HG03457 (cell line): ENCODE data around the gene PER3.

Source experiments
- ATAC-seq: cut with Tn5 transposase; IDR thresholded peaks from one replicate; pipeline ENCODE4 v1.9.1; 2021; ENCODE audit warnings: moderate number of reproducible peaks; ENCODE audit not compliant: unreplicated experiment

PER3 gene

GRCh38 chr1:7831458-7831857 is 47.4 kb downstream of the PER3 start:
- ATAC-seq, result no peak

GRCh38 chr1:7833035-7833434 is 48.9 kb downstream of the PER3 start:
- no peak for ATAC-seq

- no peak for ATAC-seq
Observed at GRCh38 chr1:7838714-7839113, 54.6 kb downstream of the PER3 start.

GRCh38 chr1:7839526-7839925 is 55.4 kb downstream of the PER3 start:
- no peak for ATAC-seq

- no peak for ATAC-seq
Observed at GRCh38 chr1:7842517-7842916, 58.4 kb downstream of the PER3 start.

GRCh38 chr1:7845761-7846160 is 61.7 kb downstream of the PER3 start:
- no peak for ATAC-seq

- ATAC-seq, result no peak
Observed at GRCh38 chr1:7846656-7847055, 62.6 kb downstream of the PER3 start.

- no peak for ATAC-seq
Observed at GRCh38 chr1:7847599-7847998, 63.5 kb downstream of the PER3 start.

GRCh38 chr1:7850786-7851185 is 66.7 kb downstream of the PER3 start:
- no peak for ATAC-seq

GRCh38 chr1:7852804-7853683 is 69.0 kb downstream of the PER3 start, which contains the start of gene UTS2:
Gene UTS2, minus strand, starts transcription at chr1:7853065. Its CDS starts 62 bp downstream, at chr1:7853003.
- ATAC-seq, result no peak

GRCh38 chr1:7853684-7854026 is 69.6 kb downstream of the PER3 start:
- ATAC-seq, result no peak

GRCh38 chr1:7856345-7856744 is 72.3 kb downstream of the PER3 start:
- ATAC-seq, result no peak

GRCh38 chr1:7857000-7857399 is 72.9 kb downstream of the PER3 start:
- ATAC-seq, result no peak

- ATAC-seq, result no peak
Observed at GRCh38 chr1:7857985-7858384, 73.9 kb downstream of the PER3 start.

GRCh38 chr1:7859406-7859805 is 75.3 kb downstream of the PER3 start:
- no peak for ATAC-seq

- no peak for ATAC-seq
Observed at GRCh38 chr1:7860130-7860529, 76.0 kb downstream of the PER3 start.

GRCh38 chr1:7861452-7861851 is 77.4 kb downstream of the PER3 start:
- ATAC-seq, result no peak

- no peak for ATAC-seq
Observed at GRCh38 chr1:7862211-7863060, 78.3 kb downstream of the PER3 start.

GRCh38 chr1:7863756-7864328 is 79.8 kb downstream of the PER3 start:
- no peak for ATAC-seq

GRCh38 chr1:7865978-7866377 is 81.9 kb downstream of the PER3 start:
- no peak for ATAC-seq

GRCh38 chr1:7868070-7868780 is 84.1 kb downstream of the PER3 start:
- no peak for ATAC-seq
